Neural progenitor cell (in vitro differentiated cells): ENCODE data around the gene EHD4. TPM values are rescaled to one million over a fixed set of nuclear protein-coding genes. Genes with fewer than 3 reads are reported as not detected.
A peak's percentile ranks its signal among the peaks of the same experiment; 100 is the strongest.

ENCODE experiments used
- DNase-seq: peaks from one replicate; pipeline ENCODE4 v3.0.0-alpha.2; 2016; ENCODE audit warnings: low spot score
- H2AFZ ChIP-seq: fragments of 200-600 bp; sonication (generic); replicated peaks from 2 replicates; pipeline ENCODE4 v1.6.1; 2016; ENCODE audit warnings: antibody characterized with exemption
- H3F3A ChIP-seq: fragments of 200-600 bp; sonication (generic); 2 replicates; pipeline ENCODE4 v1.6.1; 2016; ENCODE audit warnings: antibody characterized with exemption, low read depth
- H3K27ac ChIP-seq: fragments of 200-600 bp; sonication (generic); 2 replicates; pipeline ENCODE4 v1.5.1; 2016; ENCODE audit warnings: mild to moderate bottlenecking
- H3K27me3 ChIP-seq: fragments of 200-600 bp; sonication (generic); 2 replicates; pipeline ENCODE4 v1.6.1; 2016; ENCODE audit warnings: mild to moderate bottlenecking, moderate library complexity
- H3K36me3 ChIP-seq: fragments of 200-600 bp; sonication (generic); 2 replicates; pipeline ENCODE4 v1.5.1; 2016
- H3K4me1 ChIP-seq: fragments of 200-600 bp; sonication (generic); 2 replicates; pipeline ENCODE4 v1.6.1; 2016; ENCODE audit warnings: mixed run types
- H3K4me2 ChIP-seq: fragments of 200-600 bp; sonication (generic); 2 replicates; pipeline ENCODE4 v1.6.1; 2016
- H3K4me3 ChIP-seq: fragments of 200-600 bp; sonication (generic); 2 replicates; pipeline ENCODE4 v1.5.1; 2016
- H3K79me2 ChIP-seq: fragments of 200-600 bp; sonication (generic); 2 replicates; pipeline ENCODE4 v1.6.1; 2016; ENCODE audit warnings: low read depth
- H3K9ac ChIP-seq: fragments of 200-600 bp; sonication (generic); 2 replicates; pipeline ENCODE4 v1.6.1; 2016
- H3K9me3 ChIP-seq: fragments of 200-600 bp; sonication (generic); 2 replicates; pipeline ENCODE4 v1.5.1; 2016; ENCODE audit warnings: low read depth
- H4K20me1 ChIP-seq: fragments of 200-600 bp; sonication (generic); 2 replicates; pipeline ENCODE4 v1.6.1; 2016; ENCODE audit warnings: low read depth
- H3K27ac Mint-ChIP-seq: 3 replicates; pipeline ENCODE4 v1.8.0; 2021; ENCODE audit warnings: mixed read lengths
- H3K27me3 Mint-ChIP-seq: 2 replicates; pipeline ENCODE4 v1.8.0; 2022; ENCODE audit warnings: low read depth, mild to moderate bottlenecking, inconsistent platforms, moderate library complexity, mixed read lengths; ENCODE audit not compliant: insufficient read depth
- H3K36me3 Mint-ChIP-seq: 3 replicates; pipeline ENCODE4 v1.8.0; 2021; ENCODE audit warnings: mixed read lengths
- H3K4me1 Mint-ChIP-seq: 3 replicates; pipeline ENCODE4 v1.8.0; 2021; ENCODE audit warnings: mixed read lengths
- H3K4me3 Mint-ChIP-seq: 3 replicates; pipeline ENCODE4 v1.8.0; 2021; ENCODE audit warnings: mild to moderate bottlenecking, moderate library complexity, mixed read lengths
- H3K9me3 Mint-ChIP-seq: 3 replicates; pipeline ENCODE4 v1.8.0; 2020; ENCODE audit warnings: mixed read lengths
- EZH2 ChIP-seq: fragments of 200-600 bp; sonication (generic); IDR thresholded peaks from 2 replicates; pipeline ENCODE4 v1.6.1; 2017; ENCODE audit warnings: antibody characterized with exemption, mild to moderate bottlenecking, moderate library complexity
- EZH2phosphoT487 ChIP-seq: fragments of 200-600 bp; sonication (generic); IDR thresholded peaks from 2 replicates; pipeline ENCODE4 v1.6.1; 2017; ENCODE audit warnings: antibody characterized with exemption
- total RNA-seq: library from RNA; depleted of rRNA; stranded (reverse); fragments of >200 nt; gene quantifications from 2 replicates; pipeline ENCODE4 v1.2.3, GENCODE V29; 2015; ENCODE audit warnings: low replicate concordance
- TF ChIP-seq, protein P1 (sequence below): fragments of 200-600 bp; sonication (generic); IDR thresholded peaks from 2 replicates; pipeline ENCODE4 v1.5.1; 2017; ENCODE audit warnings: antibody characterized with exemption, mild to moderate bottlenecking

EHD4 gene
- total RNA-seq: 6.9 and 11.9 TPM in 2 replicates

DNA sequence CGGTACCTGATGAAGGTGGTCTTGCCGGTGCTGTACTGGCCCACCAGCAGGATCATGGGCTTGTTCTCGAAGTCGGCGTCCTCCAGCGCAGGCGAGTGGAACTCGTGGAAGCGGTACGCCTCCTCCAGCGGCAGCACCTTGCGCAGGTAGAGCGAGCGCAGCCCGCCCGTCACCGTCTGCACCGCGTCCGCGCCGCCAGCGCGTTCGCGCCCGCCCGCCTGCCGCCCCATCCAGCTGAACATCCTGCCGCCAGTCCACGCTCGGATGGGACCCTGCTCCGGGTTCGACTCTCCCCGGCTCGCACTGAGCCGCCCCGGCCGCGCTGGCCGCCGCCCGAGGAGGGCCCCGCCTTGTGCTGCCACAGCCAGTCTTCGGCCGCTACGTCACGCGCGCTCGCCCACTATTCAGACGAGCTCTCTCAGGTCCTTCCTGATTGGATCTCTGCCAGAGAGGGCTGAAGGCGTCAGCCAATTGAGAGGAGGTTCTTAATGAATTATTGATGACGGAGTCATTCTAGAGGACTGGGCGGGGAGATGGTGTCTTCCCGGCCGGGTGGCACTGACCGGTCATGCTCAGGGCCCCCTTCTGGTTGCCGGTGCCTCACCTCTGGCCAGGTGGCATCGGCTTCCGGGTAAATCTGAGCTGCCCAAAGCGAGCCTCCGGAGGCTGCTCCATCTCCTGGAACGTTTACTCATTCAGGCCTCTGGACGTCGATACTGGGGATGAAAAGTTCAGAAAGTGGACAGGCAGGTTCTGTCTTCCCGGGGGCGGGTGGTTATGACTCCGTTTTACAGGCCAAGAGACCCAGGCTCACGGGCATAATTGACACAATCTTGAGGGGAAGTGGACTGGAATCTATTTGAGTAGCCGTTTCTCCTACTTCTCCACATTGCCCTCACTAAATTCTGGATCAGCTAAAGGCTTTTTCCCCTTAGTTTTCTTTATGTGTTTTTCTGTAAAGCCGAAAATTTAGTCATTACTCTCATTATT is at the start of gene EHD4:
Gene EHD4, minus strand, starts transcription at position 305 of the 990 bp plus-strand sequence. Its CDS starts 63 bp downstream, at position 242.
- Histone ChIP-seq H3K36me3 (no peaks in the 10 kb centered on the region), H4K20me1 (peaks cover 14% of the 10 kb centered on the region), H3K4me2 (peak within 1 kb of the TSS; percentile 83), H3K9ac (peak within 1 kb of the TSS; percentile 5), H3K79me2 (peaks cover 42% of the 10 kb centered on the region), H3K27me3 (no peaks in the 10 kb centered on the region), H2AFZ (peak within 1 kb of the TSS; percentile 95), H3K9me3 (no peaks in the 10 kb centered on the region), H3F3A (peaks cover 21% of the 10 kb centered on the region), H3K4me1 (peaks cover 21% of the 10 kb centered on the region), H3K4me3 (peak within 1 kb of the TSS; percentile 64), H3K27ac (peak within 1 kb of the TSS; percentile 60)
- no peak within 1 kb of the TSS for H3K27ac Mint-ChIP-seq
- no peak for TF ChIP-seq EZH2phosphoT487
- TF ChIP-seq EZH2: no peak
- TF ChIP-seq, protein P1, sequence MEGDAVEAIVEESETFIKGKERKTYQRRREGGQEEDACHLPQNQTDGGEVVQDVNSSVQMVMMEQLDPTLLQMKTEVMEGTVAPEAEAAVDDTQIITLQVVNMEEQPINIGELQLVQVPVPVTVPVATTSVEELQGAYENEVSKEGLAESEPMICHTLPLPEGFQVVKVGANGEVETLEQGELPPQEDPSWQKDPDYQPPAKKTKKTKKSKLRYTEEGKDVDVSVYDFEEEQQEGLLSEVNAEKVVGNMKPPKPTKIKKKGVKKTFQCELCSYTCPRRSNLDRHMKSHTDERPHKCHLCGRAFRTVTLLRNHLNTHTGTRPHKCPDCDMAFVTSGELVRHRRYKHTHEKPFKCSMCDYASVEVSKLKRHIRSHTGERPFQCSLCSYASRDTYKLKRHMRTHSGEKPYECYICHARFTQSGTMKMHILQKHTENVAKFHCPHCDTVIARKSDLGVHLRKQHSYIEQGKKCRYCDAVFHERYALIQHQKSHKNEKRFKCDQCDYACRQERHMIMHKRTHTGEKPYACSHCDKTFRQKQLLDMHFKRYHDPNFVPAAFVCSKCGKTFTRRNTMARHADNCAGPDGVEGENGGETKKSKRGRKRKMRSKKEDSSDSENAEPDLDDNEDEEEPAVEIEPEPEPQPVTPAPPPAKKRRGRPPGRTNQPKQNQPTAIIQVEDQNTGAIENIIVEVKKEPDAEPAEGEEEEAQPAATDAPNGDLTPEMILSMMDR: peak; percentile 50
- peak within 1 kb of the TSS; percentile 94 for H3K4me3 Mint-ChIP-seq
- H3K27me3 Mint-ChIP-seq: peaks cover 16% of the 10 kb centered on the region
- peaks cover 26% of the 10 kb centered on the region for H3K4me1 Mint-ChIP-seq
- no peaks in the 10 kb centered on the region for H3K9me3 Mint-ChIP-seq
- H3K36me3 Mint-ChIP-seq: no peaks in the 10 kb centered on the region
- DNase-seq: peak; percentile 98

GRCh38 chr15:42021593-42021992 is 49.2 kb upstream of the EHD4 start:
- Histone ChIP-seq H3K79me2 (no peaks in the 10 kb centered on the region), H3K27me3 (no peaks in the 10 kb centered on the region), H3K4me3 (no peak overlapping the region), H3K27ac (no peak overlapping the region), H3K9ac (no peak overlapping the region), H3K4me1 (no peaks in the 10 kb centered on the region), H3K9me3 (peaks cover 6% of the 10 kb centered on the region), H3K36me3 (no peaks in the 10 kb centered on the region), H3K4me2 (no peak overlapping the region), H4K20me1 (no peaks in the 10 kb centered on the region), H2AFZ (no peak overlapping the region), H3F3A (no peaks in the 10 kb centered on the region)
- no peaks in the 10 kb centered on the region for H3K4me1 Mint-ChIP-seq
- TF ChIP-seq EZH2phosphoT487: no peak
- TF ChIP-seq, protein P1: no peak
- no peak for TF ChIP-seq EZH2
- H3K27me3 Mint-ChIP-seq: peaks cover 12% of the 10 kb centered on the region
- peaks cover 34% of the 10 kb centered on the region for H3K9me3 Mint-ChIP-seq
- no peak overlapping the region for H3K4me3 Mint-ChIP-seq
- H3K36me3 Mint-ChIP-seq: peaks cover 4% of the 10 kb centered on the region
- DNase-seq: no peak
- H3K27ac Mint-ChIP-seq: no peak overlapping the region

- Histone ChIP-seq H3F3A (no peaks in the 10 kb centered on the region), H3K27ac (no peak within 1 kb of the TSS), H3K79me2 (no peaks in the 10 kb centered on the region), H3K4me2 (no peak within 1 kb of the TSS), H3K36me3 (no peaks in the 10 kb centered on the region), H4K20me1 (no peaks in the 10 kb centered on the region), H3K27me3 (no peaks in the 10 kb centered on the region), H3K4me1 (no peaks in the 10 kb centered on the region), H2AFZ (no peak within 1 kb of the TSS), H3K4me3 (no peak within 1 kb of the TSS), H3K9me3 (peaks cover 6% of the 10 kb centered on the region), H3K9ac (no peak within 1 kb of the TSS)
- no peaks in the 10 kb centered on the region for H3K4me1 Mint-ChIP-seq
- no peak within 1 kb of the TSS for H3K4me3 Mint-ChIP-seq
- H3K27ac Mint-ChIP-seq: no peak within 1 kb of the TSS
- TF ChIP-seq EZH2 (no peak), EZH2phosphoT487 (no peak)
- TF ChIP-seq, protein P1: no peak
- H3K27me3 Mint-ChIP-seq: peaks cover 14% of the 10 kb centered on the region
- peaks cover 34% of the 10 kb centered on the region for H3K9me3 Mint-ChIP-seq
- no peak for DNase-seq
- peaks cover 4% of the 10 kb centered on the region for H3K36me3 Mint-ChIP-seq
Measured at GRCh38 chr15:42020713-42021273, 48.4 kb upstream of the EHD4 start, which contains the start of gene PLA2G4E. Gene PLA2G4E (minus strand): TSS chr15:42021042. CDS start chr15:42021030, 12 bp downstream.
